Large intestine (tissue), 12 donors: Measurements from ENCODE around the gene ATP4A. TPM values are rescaled to one million over a fixed set of nuclear protein-coding genes. Genes with fewer than 3 reads are reported as not detected.
"Not testable (repeated sequence)": the region's sequence is repeated elsewhere in the genome, so short reads cannot be mapped to it uniquely, and the experiment has no call there.

Source experiments
- DNase-seq, 2 donors: peaks; one replicate each; pipeline versions ENCODE4 v3.0.0 to v3.0.0-alpha.2; 2013
- H3K27ac ChIP-seq: one replicate; pipeline ENCODE4 v1.5.1; 2013; ENCODE audit warnings: low read length
- H3K27me3 ChIP-seq: 2 replicates; pipeline ENCODE4 v1.6.1; 2013; ENCODE audit warnings: low read length; ENCODE audit not compliant: control insufficient read depth, insufficient read depth
- H3K36me3 ChIP-seq: 2 replicates; pipeline ENCODE4 v1.6.1; 2013; ENCODE audit warnings: low read length; ENCODE audit not compliant: control insufficient read depth, insufficient read depth
- H3K4me1 ChIP-seq: one replicate; pipeline ENCODE4 v1.6.1; 2013; ENCODE audit warnings: low read length; ENCODE audit not compliant: control insufficient read depth, insufficient read depth
- H3K4me3 ChIP-seq: one replicate; pipeline ENCODE4 v1.5.1; 2013; ENCODE audit warnings: low read length
- H3K9me3 ChIP-seq: one replicate; pipeline ENCODE4 v1.6.1; 2013; ENCODE audit warnings: mild to moderate bottlenecking, low read depth, low read length, moderate library complexity; ENCODE audit not compliant: control insufficient read depth
- WGBS: methylation state at CpG from one replicate; pipeline ENCODE4 v1.1.5; 2013; ENCODE audit warnings: low lambda C conversion rate; ENCODE audit not compliant: insufficient coverage; 5-methylcytosine and 5-hydroxymethylcytosine counted together
- long read RNA-seq, 11 donors: transcript quantifications; one replicate each; lab custom pipeline, GENCODE V29; 2026
- polyA plus RNA-seq: library from polyadenylated mRNA; unstranded; fragments of 120-200 nt; gene quantifications from one replicate; pipeline ENCODE4 v1.2.1, GENCODE V29; 2013

The ATP4A gene
- not detected for polyA plus RNA-seq
- long read RNA-seq, donor 1: 0 reads
- long read RNA-seq, donor 2: 0 reads
- long read RNA-seq, donor 3: 0 reads
- long read RNA-seq, donor 4: 0 reads
- long read RNA-seq, donor 5: 0 reads
- long read RNA-seq, donor 6: 0 reads
- long read RNA-seq, donor 7: 0 reads
- long read RNA-seq, donor 8: 0 reads
- long read RNA-seq, donor 9: 0 reads
- long read RNA-seq, donor 10: 0 reads
- long read RNA-seq, donor 11: 0 reads

- H3K9me3 ChIP-seq: peaks cover 3% of the 10 kb centered on the region
- no peak within 1 kb of the TSS for H3K4me3 ChIP-seq
- H3K27me3 ChIP-seq: peaks cover 31% of the 10 kb centered on the region
- H3K4me1 ChIP-seq: no peaks in the 10 kb centered on the region
- H3K36me3 ChIP-seq: no peaks in the 10 kb centered on the region
- DNase-seq: no peak
- no CpG with 5 or more reads among the region's 15 CpGs for WGBS
- H3K27ac ChIP-seq: no peak within 1 kb of the TSS
These were observed at the start of gene ATP4A for GRCh38 chr19:35563207-35563829. TSS of gene ATP4A (minus strand) at chr19:35563658. CDS start at chr19:35563629, 29 bp downstream.

- Histone ChIP-seq H3K36me3 (peaks cover 13% of the 10 kb centered on the region), H3K4me1 (peaks cover 4% of the 10 kb centered on the region), H3K4me3 (peak within 1 kb of the TSS; percentile 71), H3K27ac (no peak within 1 kb of the TSS), H3K9me3 (no peaks in the 10 kb centered on the region), H3K27me3 (no peaks in the 10 kb centered on the region)
- no CpG with 5 or more reads among the region's 47 CpGs for WGBS
- DNase-seq: peak; percentile 94 to 97
These were observed 49.3 kb upstream of the ATP4A start, which contains the start of gene HAUS5 for GRCh38 chr19:35612559-35613321. TSS of gene HAUS5 (plus strand) at chr19:35612735. CDS start at chr19:35612795, 60 bp downstream.

- H3K9me3 ChIP-seq: no peaks in the 10 kb centered on the region
- no CpG with 5 or more reads among the region's 9 CpGs for WGBS
- H3K36me3 ChIP-seq: peaks cover 11% of the 10 kb centered on the region
- H3K27me3 ChIP-seq: no peaks in the 10 kb centered on the region
- no peak for DNase-seq
- peak overlapping the region; percentile 71 for H3K4me3 ChIP-seq
- peaks cover 4% of the 10 kb centered on the region for H3K4me1 ChIP-seq
- H3K27ac ChIP-seq: no peak overlapping the region
These were observed 48.7 kb upstream of the ATP4A start for GRCh38 chr19:35612224-35612558.

- Histone ChIP-seq H3K4me1 (peaks cover 4% of the 10 kb centered on the region), H3K27me3 (no peaks in the 10 kb centered on the region), H3K9me3 (no peaks in the 10 kb centered on the region), H3K36me3 (no peaks in the 10 kb centered on the region), H3K27ac (no peak overlapping the region), H3K4me3 (no peak overlapping the region)
- no CpG with 5 or more reads among the region's 6 CpGs for WGBS
- DNase-seq: no peak
These were observed 46.4 kb upstream of the ATP4A start for GRCh38 chr19:35609851-35610353.

GRCh38 chr19:35608251-35608650 is 44.8 kb upstream of the ATP4A start:
- no peak overlapping the region for H3K4me3 ChIP-seq
- H3K4me1 ChIP-seq: peaks cover 4% of the 10 kb centered on the region
- H3K36me3 ChIP-seq: no peaks in the 10 kb centered on the region
- H3K9me3 ChIP-seq: no peaks in the 10 kb centered on the region
- H3K27ac ChIP-seq: no peak overlapping the region
- WGBS: no CpG with 5 or more reads among the region's 2 CpGs
- no peak for DNase-seq
- no peaks in the 10 kb centered on the region for H3K27me3 ChIP-seq

GRCh38 chr19:35607661-35608060 is 44.2 kb upstream of the ATP4A start:
- no peak overlapping the region for H3K4me3 ChIP-seq
- no peak for DNase-seq
- H3K27ac ChIP-seq: no peak overlapping the region
- no CpG with 5 or more reads among the region's 3 CpGs for WGBS
- H3K9me3 ChIP-seq: no peaks in the 10 kb centered on the region
- no peaks in the 10 kb centered on the region for H3K27me3 ChIP-seq
- H3K36me3 ChIP-seq: no peaks in the 10 kb centered on the region
- H3K4me1 ChIP-seq: peaks cover 4% of the 10 kb centered on the region

- not testable (repeated sequence) for H3K9me3 ChIP-seq, H3K4me1 ChIP-seq, DNase-seq, H3K4me3 ChIP-seq, H3K27ac ChIP-seq, H3K36me3 ChIP-seq, H3K27me3 ChIP-seq
- no CpG with 5 or more reads among the region's 8 CpGs for WGBS
These were observed 43.7 kb upstream of the ATP4A start for GRCh38 chr19:35607170-35607569.

- DNase-seq, H3K27ac ChIP-seq, H3K36me3 ChIP-seq, H3K9me3 ChIP-seq, H3K27me3 ChIP-seq, H3K4me1 ChIP-seq, H3K4me3 ChIP-seq: not testable (repeated sequence)
- WGBS: 73% methylated on average over 3 of the region's 4 CpGs
These were observed 41.0 kb upstream of the ATP4A start for GRCh38 chr19:35604436-35604835.

GRCh38 chr19:35601971-35602370 is 38.5 kb upstream of the ATP4A start:
- H3K36me3 ChIP-seq: no peaks in the 10 kb centered on the region
- H3K9me3 ChIP-seq: no peaks in the 10 kb centered on the region
- H3K4me1 ChIP-seq: no peaks in the 10 kb centered on the region
- WGBS: no CpG with 5 or more reads among the region's 3 CpGs
- no peak for DNase-seq
- H3K27me3 ChIP-seq: no peaks in the 10 kb centered on the region
- H3K27ac ChIP-seq: no peak overlapping the region
- H3K4me3 ChIP-seq: no peak overlapping the region

GRCh38 chr19:35596366-35596999 is 33.0 kb upstream of the ATP4A start:
- Histone ChIP-seq H3K27ac (no peak overlapping the region), H3K4me3 (no peak overlapping the region), H3K4me1 (no peaks in the 10 kb centered on the region), H3K9me3 (no peaks in the 10 kb centered on the region), H3K36me3 (no peaks in the 10 kb centered on the region), H3K27me3 (no peaks in the 10 kb centered on the region)
- no peak for DNase-seq
- 89% methylated on average over 1 of the region's 4 CpGs for WGBS
